NCI-H1105 (cell line): ENCODE results near the gene HERC4.

Source experiments
- DNase-seq: peaks from one replicate; lab custom pipeline; 2025; lab: John Stamatoyannopoulos, UW

Gene HERC4

GRCh38 chr10:67965456-67965855 lies 109.6 kb downstream of the HERC4 start:
- no peak for DNase-seq

- no peak for DNase-seq
These were observed 115.1 kb downstream of the HERC4 start for GRCh38 chr10:67959839-67960476.

GRCh38 chr10:67955614-67956013 lies 119.5 kb downstream of the HERC4 start:
- no peak for DNase-seq

- DNase-seq: no peak
These were observed 131.2 kb downstream of the HERC4 start for GRCh38 chr10:67943917-67944316.

GRCh38 chr10:67936416-67936815 lies 138.7 kb downstream of the HERC4 start:
- no peak for DNase-seq

GRCh38 chr10:67935223-67935622 lies 139.9 kb downstream of the HERC4 start:
- DNase-seq: no peak

- DNase-seq: no peak
These were observed 140.7 kb downstream of the HERC4 start for GRCh38 chr10:67934336-67934735.

GRCh38 chr10:67933199-67933598 lies 141.9 kb downstream of the HERC4 start:
- no peak for DNase-seq

GRCh38 chr10:67926951-67927350 lies 148.1 kb downstream of the HERC4 start:
- no peak for DNase-seq

GRCh38 chr10:67925449-67926005 lies 149.6 kb downstream of the HERC4 start:
- no peak for DNase-seq

GRCh38 chr10:67924136-67924535 lies 150.9 kb downstream of the HERC4 start:
- DNase-seq: no peak

- no peak for DNase-seq
These were observed 151.5 kb downstream of the HERC4 start for GRCh38 chr10:67923551-67923950.

GRCh38 chr10:67921065-67921464 lies 154.0 kb downstream of the HERC4 start:
- DNase-seq: no peak

- no peak for DNase-seq
These were observed 157.4 kb downstream of the HERC4 start for GRCh38 chr10:67917679-67918078.

- DNase-seq: no peak
These were observed 157.9 kb downstream of the HERC4 start for GRCh38 chr10:67917169-67917568.

GRCh38 chr10:67914777-67915340 lies 160.2 kb downstream of the HERC4 start:
- DNase-seq: no peak

- DNase-seq: no peak
These were observed 162.6 kb downstream of the HERC4 start for GRCh38 chr10:67912331-67912946.

GRCh38 chr10:67903581-67903980 lies 171.5 kb downstream of the HERC4 start:
- DNase-seq: no peak

GRCh38 chr10:67893637-67894036 lies 181.4 kb downstream of the HERC4 start:
- no peak for DNase-seq

GRCh38 chr10:67884842-67885670 lies 190.0 kb downstream of the HERC4 start:
- DNase-seq: peak; percentile 64

GRCh38 chr10:67884313-67884841 lies 190.7 kb downstream of the HERC4 start, which contains the start of gene SIRT1:
SIRT1 (plus strand) TSS chr10:67884656; CDS start chr10:67884722, 66 bp downstream.
- DNase-seq: peak; percentile 85

- DNase-seq: no peak
These were observed 191.3 kb downstream of the HERC4 start for GRCh38 chr10:67883710-67884312.
